Uterus (tissue), 4 donors: ENCODE results near the gene MTHFS. TPM values are rescaled to one million over a fixed set of nuclear protein-coding genes. Genes with fewer than 3 reads are reported as not detected.

Source experiments
- DNase-seq, 2 donors: peaks; one replicate each; pipeline ENCODE4 v3.0.0-alpha.2; 2019 to 2020
- H3K27ac ChIP-seq, 2 donors: fragments of 200-600 bp; sonication (generic); 1 replicate in 1 of 2; 2 replicates in 1 of 2; pipeline ENCODE4 v1.5.1; 2016 to 2018
- H3K27me3 ChIP-seq, 2 donors: fragments of 200-600 bp; sonication (generic); one replicate each; pipeline ENCODE4 v1.5.1; 2018 to 2019; ENCODE audit warnings: control low read depth in 1 of 2
- H3K36me3 ChIP-seq, 2 donors: fragments of 200-600 bp; sonication (generic); one replicate each; pipeline ENCODE4 v1.5.1; 2019; ENCODE audit warnings: control low read depth in 1 of 2
- H3K4me1 ChIP-seq, 2 donors: fragments of 200-600 bp; sonication (generic); one replicate each; pipeline ENCODE4 v1.5.1; 2018 to 2019; ENCODE audit warnings: control low read depth in 1 of 2
- H3K4me3 ChIP-seq, 2 donors: fragments of 200-600 bp; sonication (generic); 1 replicate in 1 of 2; 2 replicates in 1 of 2; pipeline ENCODE4 v1.5.1; 2018 to 2019; ENCODE audit warnings: mild to moderate bottlenecking in 1 of 2
- H3K9me3 ChIP-seq, 2 donors: fragments of 200-600 bp; sonication (generic); one replicate each; pipeline ENCODE4 v1.5.1; 2019; ENCODE audit warnings: control low read depth in 1 of 2
- POLR2A ChIP-seq, 2 donors: fragments of 450-650 bp; IDR thresholded peaks; one replicate each; pipeline ENCODE4 v1.6.1; 2016; ENCODE audit warnings: antibody characterized with exemption in 2 of 2, mild to moderate bottlenecking in 1 of 2, moderate library complexity in 1 of 2
- intact Hi-C: fragments of 100-400 bp; cut with DNase I; formaldehyde crosslinking; loops from one replicate; pipeline ENCODE4 v1.15.1; 2023; ENCODE audit warnings: low total_unique reads
- total RNA-seq, 4 donors: library from RNA; depleted of rRNA in 3 of 4; stranded (reverse); fragments of >200 nt in 3 of 4; gene quantifications; one replicate each; pipeline versions ENCODE4 v1.1.0 to v1.2.4, GENCODE V29; 2014 to 2023
- TF ChIP-seq, protein P1 (sequence below), 4 experiments: fragments of 200-600 bp in 2 of 4; fragments of 450-650 bp in 2 of 4; sonication (generic) in 2 of 4; IDR thresholded peaks; one replicate each; pipeline ENCODE4 v1.5.1; 2016 to 2019; ENCODE audit warnings: antibody characterized with exemption in 4 of 4, mild to moderate bottlenecking in 2 of 4, moderate library complexity in 1 of 4
- donor health status: DM: yes; HTN: yes; CAD: no.

Gene MTHFS
- total RNA-seq, 4 donors from 2014 or later, result 1.5 to 22.4 (median 7.4) TPM; not detected in 1

DNA sequence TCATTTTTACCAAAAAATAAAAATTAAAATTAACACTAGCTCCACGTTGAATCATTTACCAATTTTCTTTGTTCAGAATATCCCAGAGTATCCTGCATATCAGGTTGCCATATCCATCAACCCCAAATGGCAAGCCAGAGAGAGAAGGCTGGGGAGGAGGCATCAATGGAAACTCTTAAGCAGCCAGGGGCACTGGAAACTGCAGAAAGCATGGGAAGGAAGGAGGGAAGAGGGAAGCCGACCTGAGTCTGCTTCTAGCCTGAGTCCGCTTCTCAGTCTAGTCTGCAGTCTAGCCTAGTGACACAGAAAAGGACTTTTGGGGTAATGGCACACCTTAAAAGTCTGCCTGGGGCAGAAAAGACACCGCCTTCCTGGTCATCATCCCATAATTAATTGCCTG lies 1.6 kb upstream of the MTHFS start:
- TF ChIP-seq POLR2A (IDR thresholded peaks at IDR 0.05), result no peak
- TF ChIP-seq, protein P1, sequence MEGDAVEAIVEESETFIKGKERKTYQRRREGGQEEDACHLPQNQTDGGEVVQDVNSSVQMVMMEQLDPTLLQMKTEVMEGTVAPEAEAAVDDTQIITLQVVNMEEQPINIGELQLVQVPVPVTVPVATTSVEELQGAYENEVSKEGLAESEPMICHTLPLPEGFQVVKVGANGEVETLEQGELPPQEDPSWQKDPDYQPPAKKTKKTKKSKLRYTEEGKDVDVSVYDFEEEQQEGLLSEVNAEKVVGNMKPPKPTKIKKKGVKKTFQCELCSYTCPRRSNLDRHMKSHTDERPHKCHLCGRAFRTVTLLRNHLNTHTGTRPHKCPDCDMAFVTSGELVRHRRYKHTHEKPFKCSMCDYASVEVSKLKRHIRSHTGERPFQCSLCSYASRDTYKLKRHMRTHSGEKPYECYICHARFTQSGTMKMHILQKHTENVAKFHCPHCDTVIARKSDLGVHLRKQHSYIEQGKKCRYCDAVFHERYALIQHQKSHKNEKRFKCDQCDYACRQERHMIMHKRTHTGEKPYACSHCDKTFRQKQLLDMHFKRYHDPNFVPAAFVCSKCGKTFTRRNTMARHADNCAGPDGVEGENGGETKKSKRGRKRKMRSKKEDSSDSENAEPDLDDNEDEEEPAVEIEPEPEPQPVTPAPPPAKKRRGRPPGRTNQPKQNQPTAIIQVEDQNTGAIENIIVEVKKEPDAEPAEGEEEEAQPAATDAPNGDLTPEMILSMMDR (IDR thresholded peaks at IDR 0.05), result no peak
- Histone ChIP-seq H3K27me3 (no peaks in the 10 kb centered on the region), H3K27ac (peak overlapping the region in 1 of 2 donors; percentile 39), H3K9me3 (no peaks in the 10 kb centered on the region), H3K4me1 (no peaks in the 10 kb centered on the region), H3K36me3 (no peaks in the 10 kb centered on the region), H3K4me3 (no peak overlapping the region)
- intact Hi-C loops, result no loop called here
- DNase-seq, result no peak

DNA sequence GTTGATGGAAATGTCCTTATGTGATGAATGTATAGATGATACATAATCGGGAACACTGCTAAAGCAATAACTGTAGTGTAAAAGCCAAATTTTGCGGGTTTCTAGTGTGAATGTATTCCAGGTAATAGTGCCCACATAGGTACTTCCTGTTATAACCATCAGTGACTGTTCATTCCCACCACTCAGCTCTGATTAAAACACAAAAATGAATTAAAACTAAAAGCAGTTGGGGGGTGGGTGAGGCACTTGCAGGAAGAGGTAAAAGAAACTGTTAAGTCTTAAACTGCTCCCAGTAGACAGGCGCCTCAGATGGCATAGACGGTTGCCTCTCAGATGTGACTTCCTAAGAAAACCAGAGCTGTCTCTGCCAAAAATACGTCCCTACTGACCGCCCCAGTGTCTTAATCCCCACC lies 893 bp upstream of the MTHFS start:
- Histone ChIP-seq H3K36me3 (no peaks in the 10 kb centered on the region), H3K27me3 (no peaks in the 10 kb centered on the region), H3K4me3 (peak overlapping the region in 1 of 2 donors; percentile 63), H3K9me3 (no peaks in the 10 kb centered on the region), H3K4me1 (no peaks in the 10 kb centered on the region), H3K27ac (peak overlapping the region; percentile 91 to 94)
- DNase-seq, result no peak
- intact Hi-C loops, result no loop called here
- no peak for TF ChIP-seq POLR2A (IDR thresholded peaks at IDR 0.05)
- TF ChIP-seq, protein P1 (IDR thresholded peaks at IDR 0.05), result no peak

DNA sequence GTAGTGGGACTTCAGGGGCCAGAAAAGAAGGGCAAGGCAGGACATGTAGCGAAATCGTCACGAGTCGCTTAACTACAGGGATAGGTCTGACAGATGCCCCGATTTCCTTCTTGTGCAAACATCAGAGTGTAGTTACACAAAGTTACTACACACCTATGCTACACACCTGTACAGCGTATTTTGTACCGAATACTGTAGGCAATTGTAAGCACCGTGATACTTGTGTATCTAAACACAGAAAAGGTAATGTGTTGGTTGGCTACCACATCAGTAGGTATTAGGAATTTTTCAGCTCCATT lies 515 bp upstream of the MTHFS start:
- Histone ChIP-seq H3K4me1 (no peaks in the 10 kb centered on the region), H3K27me3 (no peaks in the 10 kb centered on the region), H3K36me3 (no peaks in the 10 kb centered on the region), H3K27ac (peak overlapping the region; percentile 91 to 94), H3K9me3 (no peaks in the 10 kb centered on the region), H3K4me3 (peak overlapping the region; percentile 55 to 63)
- TF ChIP-seq, protein P1 (IDR thresholded peaks at IDR 0.05), result no peak
- TF ChIP-seq POLR2A (IDR thresholded peaks at IDR 0.05), result no peak
- DNase-seq, result no peak
- intact Hi-C loops, result no loop called here

DNA sequence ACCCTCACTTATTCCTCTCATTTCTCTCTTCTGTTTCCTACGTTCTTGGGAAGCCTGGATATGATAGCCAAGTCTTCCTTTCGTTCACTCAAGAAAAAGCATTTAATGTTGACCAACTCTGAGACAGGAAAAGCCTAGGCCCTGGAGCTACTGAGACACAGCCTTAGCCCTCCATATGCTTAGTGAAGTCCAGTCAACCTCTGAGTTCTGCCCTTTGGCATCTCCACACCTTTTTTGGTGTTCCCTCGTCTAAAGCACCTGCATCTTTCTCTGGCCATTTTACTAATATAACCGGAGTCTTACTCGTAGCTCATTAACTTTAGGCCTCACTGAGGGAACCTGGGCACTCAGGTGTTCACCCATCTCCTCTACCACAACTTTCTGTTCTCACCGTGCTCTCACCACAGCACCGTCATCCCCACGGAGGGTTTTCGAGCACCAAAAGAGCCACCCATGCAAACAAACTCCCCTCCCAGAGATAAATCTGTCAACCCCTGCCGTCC lies 632 bp downstream of the MTHFS start:
- DNase-seq, result no peak
- Histone ChIP-seq H3K36me3 (no peaks in the 10 kb centered on the region), H3K27ac (peak overlapping the region; percentile 91 to 94), H3K9me3 (no peaks in the 10 kb centered on the region), H3K4me3 (peak overlapping the region; percentile 55 to 63), H3K4me1 (no peaks in the 10 kb centered on the region), H3K27me3 (no peaks in the 10 kb centered on the region)
- no peak for TF ChIP-seq POLR2A (IDR thresholded peaks at IDR 0.05)
- TF ChIP-seq, protein P1 (IDR thresholded peaks at IDR 0.05), result no peak
- intact Hi-C loops, result no loop called here

DNA sequence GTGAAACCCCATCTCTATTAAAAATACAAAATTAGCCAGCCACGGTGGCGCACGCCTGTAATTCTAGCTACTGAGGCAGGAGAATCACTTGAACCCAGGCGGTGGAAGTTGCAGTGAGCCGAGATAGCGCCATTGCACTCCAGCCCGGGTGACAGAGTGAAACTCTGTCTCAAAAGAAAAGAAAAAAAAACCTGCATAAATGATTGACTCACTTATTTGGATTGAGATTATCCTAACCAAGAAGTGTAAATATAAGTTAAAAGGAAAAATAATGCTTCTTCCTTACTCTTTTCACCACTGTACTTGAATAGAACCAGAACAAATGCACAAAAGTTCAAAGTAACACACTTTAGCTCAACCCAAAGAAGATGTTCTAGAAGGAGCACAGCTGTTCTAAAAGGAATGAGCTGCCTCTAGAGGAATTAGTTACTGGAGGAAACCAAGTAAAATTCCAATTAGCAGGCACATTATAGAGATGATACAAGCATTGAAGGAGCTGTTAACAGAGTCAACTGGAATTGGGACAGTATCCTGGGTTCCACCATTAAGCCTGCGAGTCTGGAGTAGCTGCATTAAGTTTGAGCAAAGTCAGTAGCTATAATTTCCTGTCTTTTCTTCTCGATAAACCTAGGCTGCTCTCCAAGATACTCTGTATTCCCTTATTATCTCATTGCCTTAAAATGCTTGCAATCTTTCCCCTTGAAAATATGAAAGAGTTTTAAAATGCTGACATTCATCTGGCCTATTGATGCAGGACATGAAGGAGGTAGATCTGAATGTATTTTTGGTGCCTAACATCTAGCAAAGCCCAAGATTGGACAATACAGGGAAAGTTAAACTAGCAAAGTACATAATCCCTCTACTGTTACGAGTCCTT lies 9.5 kb downstream of the MTHFS start:
- Histone ChIP-seq H3K4me3 (no peak overlapping the region), H3K27me3 (no peaks in the 10 kb centered on the region), H3K9me3 (no peaks in the 10 kb centered on the region), H3K27ac (no peak overlapping the region), H3K36me3 (no peaks in the 10 kb centered on the region), H3K4me1 (no peaks in the 10 kb centered on the region)
- TF ChIP-seq, protein P1 (IDR thresholded peaks at IDR 0.05), result no peak
- no peak for TF ChIP-seq POLR2A (IDR thresholded peaks at IDR 0.05)
- no peak for DNase-seq
- intact Hi-C loops, result no loop called here
